K562 (cell line): ENCODE data around the gene LTBP4.

Experiments used
- SMAD2 ChIP-seq: fragments of 150-350 bp; IDR thresholded peaks from 2 replicates; pipeline ENCODE4 v1.6.1; 2014; ENCODE audit warnings: low read depth, mild to moderate bottlenecking, low read length
- SP1 ChIP-seq: sonication (generic); formaldehyde crosslinking; IDR thresholded peaks from 2 replicates; pipeline ENCODE4 v1.8.1; 2022; ENCODE audit warnings: mild to moderate bottlenecking, missing genetic modification reagents
- TBP ChIP-seq: optimal IDR thresholded peaks from 2 replicates; pipeline ENCODE3; 2011; ENCODE audit warnings: low read depth, low read length, improper control_type of control experiment
- YBX1 ChIP-seq: fragments of 450-650 bp; IDR thresholded peaks from 2 replicates; pipeline ENCODE4 v1.7.1; 2016; ENCODE audit warnings: mild to moderate bottlenecking
- TF ChIP-seq, protein P1 (sequence below): IDR thresholded peaks from 2 replicates; pipeline ENCODE4 v1.6.1; 2016; ENCODE audit warnings: missing genetic modification characterization, missing compliant biosample characterization

DNA sequence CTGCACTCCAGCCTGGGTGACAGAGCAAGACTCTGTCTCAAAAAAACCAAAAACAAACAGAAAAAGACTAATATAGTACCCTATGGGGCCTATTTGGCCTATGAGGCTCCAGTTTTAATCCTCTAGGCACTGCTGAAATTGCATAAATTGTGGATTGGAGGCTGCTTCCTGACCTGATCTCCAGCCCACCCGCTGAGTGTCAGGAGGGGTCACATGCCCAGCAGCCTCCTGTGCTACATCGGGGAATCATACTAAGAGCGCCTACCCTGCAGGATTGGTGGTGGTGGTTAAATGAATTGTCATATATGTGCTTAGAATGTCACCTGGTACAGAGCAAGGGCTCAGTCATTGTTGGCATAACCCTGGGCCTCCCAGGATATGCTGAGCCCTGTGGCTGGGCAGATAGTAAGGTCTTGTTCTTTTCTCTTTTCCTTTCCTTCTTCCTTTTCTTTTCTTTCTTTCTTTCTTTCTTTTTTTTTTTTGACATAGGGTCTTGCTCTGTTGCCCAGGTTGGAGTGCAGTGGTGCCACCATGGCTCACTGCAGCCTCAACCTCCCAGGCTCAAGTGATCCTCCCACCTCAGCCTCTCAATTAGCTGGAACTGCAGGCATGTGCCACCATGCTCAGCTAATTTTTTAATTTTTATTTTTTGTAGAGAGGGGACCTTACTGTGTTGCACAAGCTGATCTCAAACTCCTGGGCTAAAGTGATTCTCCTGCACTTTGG, 31.3 kb downstream of the LTBP4 start:
- no peak for TF ChIP-seq YBX1
- TF ChIP-seq TBP = no peak
- TF ChIP-seq, protein P1, sequence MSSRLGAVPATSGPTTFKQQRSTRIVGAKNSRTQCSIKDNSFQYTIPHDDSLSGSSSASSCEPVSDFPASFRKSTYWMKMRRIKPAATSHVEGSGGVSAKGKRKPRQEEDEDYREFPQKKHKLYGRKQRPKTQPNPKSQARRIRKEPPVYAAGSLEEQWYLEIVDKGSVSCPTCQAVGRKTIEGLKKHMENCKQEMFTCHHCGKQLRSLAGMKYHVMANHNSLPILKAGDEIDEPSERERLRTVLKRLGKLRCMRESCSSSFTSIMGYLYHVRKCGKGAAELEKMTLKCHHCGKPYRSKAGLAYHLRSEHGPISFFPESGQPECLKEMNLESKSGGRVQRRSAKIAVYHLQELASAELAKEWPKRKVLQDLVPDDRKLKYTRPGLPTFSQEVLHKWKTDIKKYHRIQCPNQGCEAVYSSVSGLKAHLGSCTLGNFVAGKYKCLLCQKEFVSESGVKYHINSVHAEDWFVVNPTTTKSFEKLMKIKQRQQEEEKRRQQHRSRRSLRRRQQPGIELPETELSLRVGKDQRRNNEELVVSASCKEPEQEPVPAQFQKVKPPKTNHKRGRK (tag) = no peak
- TF ChIP-seq SP1 (CRISPR knock-in tag) = no peak
- TF ChIP-seq SMAD2 = no peak
